Muscle of back (tissue), 11 donors: ENCODE measurements around the gene CTNNA3. TPM values are rescaled to one million over a fixed set of nuclear protein-coding genes. Genes with fewer than 3 reads are reported as not detected.
A peak's percentile ranks its signal among the peaks of the same experiment; 100 is the strongest.

Experiments used
- DNase-seq, 3 donors: peaks; one replicate each; pipeline versions ENCODE4 v3.0.0 to v3.0.0-alpha.2; 2013
- polyA plus RNA-seq, 10 donors: library from polyadenylated mRNA; unstranded; fragments of 120-200 nt; gene quantifications; one replicate each; pipeline ENCODE4 v1.2.1, GENCODE V29; 2013; ENCODE audit not compliant: insufficient read length in 10 of 10

Gene CTNNA3
- polyA plus RNA-seq, 10 donors, result 4.6 to 15.8 (median 7.9) TPM

DNA sequence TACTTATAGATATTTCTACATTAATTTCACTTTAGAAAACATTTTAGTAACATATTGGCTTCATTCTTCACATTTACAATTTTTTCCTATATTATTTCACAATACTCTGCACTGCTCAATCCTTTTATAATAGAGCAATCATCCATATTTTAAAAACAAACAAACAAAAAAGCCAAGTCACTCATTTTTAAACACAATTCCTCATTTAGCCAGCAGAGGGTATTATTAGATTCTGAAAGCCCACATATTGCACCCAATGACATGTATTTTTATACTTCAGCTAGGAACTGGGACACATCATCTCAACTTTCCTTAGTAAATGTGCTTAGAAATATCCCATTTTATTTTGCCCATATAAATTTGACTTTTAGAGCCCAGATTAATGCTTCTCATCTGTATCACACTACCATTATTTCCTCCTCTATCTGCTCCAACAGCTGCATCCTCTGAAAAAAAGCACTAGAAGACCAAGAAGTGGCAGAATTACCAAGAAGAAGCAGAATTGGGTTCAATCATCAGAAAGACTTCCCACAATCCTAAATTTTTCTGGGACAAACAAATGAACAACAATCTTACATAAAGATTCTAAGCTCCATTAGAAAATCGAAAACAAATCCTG lies 29.5 kb downstream of the CTNNA3 start:
- DNase-seq, result peak; percentile 13 to 30 (median 22)

GRCh38 chr10:67665491-67665890 lies 30.5 kb downstream of the CTNNA3 start:
- DNase-seq, result peak in 2 of 3 donors; percentile 22 to 25

GRCh38 chr10:67664942-67665341 lies 31.1 kb downstream of the CTNNA3 start:
- no peak for DNase-seq

GRCh38 chr10:67663449-67664087 lies 32.4 kb downstream of the CTNNA3 start:
- no peak for DNase-seq

DNA sequence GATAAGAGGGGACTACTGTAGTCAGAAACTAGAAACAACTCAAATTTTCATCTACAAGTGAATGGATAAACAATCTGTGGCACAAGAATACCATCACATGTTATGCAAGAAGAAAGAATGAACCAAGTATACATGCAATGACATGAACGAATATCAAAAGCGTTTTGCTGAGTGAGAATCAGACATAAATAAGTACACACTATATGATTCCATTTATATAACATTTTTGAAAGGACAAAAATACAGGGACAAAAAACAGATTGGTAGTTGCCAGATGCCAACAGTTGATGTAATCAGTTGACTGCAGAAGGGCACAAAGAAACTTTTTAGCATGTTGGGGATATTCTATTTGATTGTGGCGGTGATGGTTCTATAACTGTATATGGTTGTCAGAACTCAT lies 33.6 kb downstream of the CTNNA3 start:
- no peak for DNase-seq

DNA sequence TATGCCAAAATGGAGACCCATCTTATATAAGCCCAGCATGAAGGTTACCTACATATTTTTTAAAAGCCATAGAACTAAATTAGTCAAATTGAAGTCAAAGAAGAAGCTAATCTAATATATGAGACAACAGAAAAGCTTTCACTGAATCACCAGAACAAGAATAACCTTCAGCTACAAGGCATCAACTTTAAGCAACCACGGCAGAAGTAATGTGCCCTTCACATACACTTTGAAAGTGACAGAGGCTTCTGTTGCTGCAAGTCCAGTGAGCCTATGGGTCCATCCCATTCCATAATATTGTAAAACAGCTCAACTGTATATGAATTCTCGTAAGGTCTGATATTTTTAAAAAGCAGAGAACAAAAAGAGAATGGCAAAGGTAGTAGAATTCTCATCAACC lies 36.5 kb downstream of the CTNNA3 start:
- DNase-seq, result no peak

DNA sequence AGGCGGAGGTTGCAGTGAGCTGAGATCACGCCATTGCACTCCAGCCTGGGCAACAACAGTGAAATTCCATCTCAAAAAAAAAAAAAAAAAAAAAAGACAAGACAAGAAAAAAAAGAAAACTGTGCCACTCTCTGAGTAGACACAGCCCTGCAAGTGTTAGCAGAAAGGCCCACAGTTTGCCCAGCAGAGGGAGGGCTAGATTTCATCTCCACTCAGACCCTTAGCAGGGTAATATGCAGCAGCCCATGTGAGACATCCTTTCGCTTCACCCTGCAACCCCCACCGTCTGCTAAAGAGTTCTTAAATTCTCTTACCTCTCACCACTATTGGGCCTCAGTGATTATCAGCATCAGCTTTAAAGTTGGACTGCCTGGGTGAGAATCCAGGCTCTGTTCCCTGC lies 38.2 kb downstream of the CTNNA3 start:
- no peak for DNase-seq

- DNase-seq, result no peak
Measured at GRCh38 chr10:67650558-67650957, 45.4 kb downstream of the CTNNA3 start.

DNA sequence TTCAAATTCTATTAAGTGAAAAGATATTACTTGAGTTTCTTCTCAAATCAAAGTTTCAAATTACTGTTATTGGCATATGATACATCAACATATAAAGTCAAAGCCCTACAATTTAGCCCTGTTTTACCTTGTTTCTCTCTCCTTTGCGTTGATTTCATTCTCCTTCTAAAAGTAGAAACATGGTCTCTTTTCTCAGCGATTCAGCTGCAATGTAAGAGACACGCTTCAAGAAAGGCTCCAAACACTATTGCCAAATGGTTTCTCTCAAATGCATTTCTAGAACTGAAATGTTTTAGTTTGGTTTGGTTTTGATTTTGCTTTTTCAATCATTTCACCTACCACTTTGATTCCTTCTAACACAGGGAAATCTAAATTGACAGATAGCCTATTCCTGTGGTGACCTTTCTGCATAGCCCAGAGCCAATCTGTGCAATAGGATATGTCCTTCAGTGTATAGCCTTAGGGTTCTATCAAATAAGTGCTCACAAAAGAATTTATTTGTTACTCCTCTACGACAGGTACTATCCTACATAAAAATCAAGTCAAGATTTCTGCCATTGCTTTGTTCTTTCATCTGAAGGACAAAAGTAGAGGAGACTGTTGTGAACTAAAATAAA lies 47.3 kb downstream of the CTNNA3 start:
- DNase-seq, result no peak

- DNase-seq, result no peak
Measured at GRCh38 chr10:67630904-67631303, 65.1 kb downstream of the CTNNA3 start.

GRCh38 chr10:67629461-67629971 lies 66.5 kb downstream of the CTNNA3 start:
- peak in 1 of 3 donors; percentile 12 for DNase-seq

DNA sequence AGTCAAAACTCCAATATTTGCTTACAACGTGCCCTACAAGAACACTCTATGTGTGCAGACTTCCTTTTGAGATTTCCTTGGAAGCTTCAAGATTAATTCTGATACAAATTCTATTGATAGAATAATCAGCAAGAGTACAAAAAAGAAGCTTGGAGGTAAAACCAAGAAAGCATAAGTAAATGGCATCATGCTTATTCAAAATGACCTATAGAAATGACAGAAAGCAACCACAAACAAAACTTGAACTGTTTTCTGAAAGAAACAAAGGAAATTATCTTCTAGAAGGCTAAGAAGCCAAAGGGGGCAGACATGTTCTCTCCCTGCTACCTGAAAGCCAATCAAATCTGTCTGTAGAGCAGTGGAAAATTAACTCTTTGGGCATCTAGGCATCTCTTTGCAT lies 73.0 kb downstream of the CTNNA3 start:
- no peak for DNase-seq

DNA sequence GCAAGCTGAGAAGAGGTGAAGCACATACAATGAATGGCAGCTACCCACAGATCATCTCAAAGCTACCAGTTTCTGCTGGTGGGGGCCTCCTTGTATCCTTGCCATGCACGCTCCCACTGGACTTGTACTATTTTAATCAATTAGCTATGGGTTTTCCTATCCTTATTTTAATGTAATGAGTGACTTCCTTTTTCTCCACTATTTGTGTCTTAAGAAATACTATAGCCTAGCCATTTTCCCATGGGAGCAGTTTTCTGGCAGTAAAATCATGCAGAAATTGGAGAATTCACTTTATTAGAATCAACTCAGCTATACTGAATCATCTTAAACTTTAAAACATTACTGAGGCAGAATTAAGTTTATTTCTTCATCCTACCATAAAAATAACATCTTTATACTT lies 73.5 kb downstream of the CTNNA3 start:
- peak in 2 of 3 donors; percentile 55 to 71 for DNase-seq

- no peak for DNase-seq
Measured at GRCh38 chr10:67621834-67622233, 74.2 kb downstream of the CTNNA3 start.

DNA sequence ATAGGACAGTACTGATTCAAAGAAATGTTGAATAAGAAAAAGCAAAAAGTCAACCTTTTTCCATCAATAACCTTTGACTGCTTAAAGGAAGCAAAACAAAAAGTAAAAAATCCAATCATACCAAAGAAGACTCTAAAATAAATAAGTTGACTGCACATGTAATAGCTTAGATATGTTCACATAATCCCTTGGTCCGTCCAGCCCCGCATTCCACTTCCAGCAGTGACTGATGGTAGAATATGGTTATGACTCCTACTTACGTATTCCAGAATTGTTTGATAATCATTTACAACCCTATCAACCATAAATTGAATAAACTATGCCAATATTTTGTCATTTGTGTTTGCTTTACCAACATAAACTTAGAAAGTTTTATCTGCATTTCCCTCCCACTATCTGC lies 77.9 kb downstream of the CTNNA3 start:
- no peak for DNase-seq

DNA sequence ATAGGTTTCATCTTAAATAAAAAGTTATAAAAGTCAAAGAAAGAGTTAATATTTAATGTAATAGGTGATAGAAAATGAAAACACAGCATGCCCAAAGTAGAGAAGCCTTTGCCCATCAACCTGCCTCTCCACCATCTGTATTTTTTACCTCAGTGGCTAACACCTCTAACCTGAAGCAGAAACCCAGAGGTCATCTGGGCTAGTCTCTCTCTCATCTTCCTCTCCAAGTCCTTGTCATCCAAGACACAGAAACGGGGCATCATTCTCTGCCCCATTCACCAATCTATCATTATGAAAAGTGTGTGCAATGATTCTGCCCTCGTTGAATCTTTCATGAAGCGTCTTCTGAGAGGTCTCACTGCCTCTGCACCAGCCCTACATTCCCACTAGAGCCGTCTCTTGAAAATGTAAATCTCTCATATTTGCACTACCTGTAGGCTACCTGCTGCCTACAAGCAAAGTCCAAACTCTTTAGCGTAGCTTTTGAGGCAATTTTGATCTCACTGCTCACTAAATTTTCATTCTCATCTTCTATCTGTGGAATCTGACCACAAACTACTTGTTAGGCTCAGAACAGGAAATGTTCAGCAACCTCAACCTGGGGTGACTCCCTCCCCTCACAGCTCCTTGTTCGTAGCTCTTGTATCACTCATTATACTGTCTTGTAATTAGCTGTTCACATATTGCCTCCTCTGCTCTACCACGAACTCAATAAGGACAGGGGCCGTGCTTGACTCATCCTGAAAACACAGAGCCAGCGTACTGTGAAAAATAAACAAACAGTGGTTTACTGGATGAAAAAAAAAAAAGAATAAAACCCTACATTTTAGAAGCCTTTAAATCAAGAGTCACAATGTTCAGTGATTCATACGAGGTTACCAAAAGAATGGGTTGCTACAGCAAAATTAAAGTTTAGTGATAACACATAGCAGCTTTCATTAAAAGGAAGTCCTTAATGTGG lies 83.1 kb downstream of the CTNNA3 start:
- DNase-seq, result peak in 1 of 3 donors; percentile 47

GRCh38 chr10:67612176-67612575 lies 83.8 kb downstream of the CTNNA3 start:
- DNase-seq, result no peak

DNA sequence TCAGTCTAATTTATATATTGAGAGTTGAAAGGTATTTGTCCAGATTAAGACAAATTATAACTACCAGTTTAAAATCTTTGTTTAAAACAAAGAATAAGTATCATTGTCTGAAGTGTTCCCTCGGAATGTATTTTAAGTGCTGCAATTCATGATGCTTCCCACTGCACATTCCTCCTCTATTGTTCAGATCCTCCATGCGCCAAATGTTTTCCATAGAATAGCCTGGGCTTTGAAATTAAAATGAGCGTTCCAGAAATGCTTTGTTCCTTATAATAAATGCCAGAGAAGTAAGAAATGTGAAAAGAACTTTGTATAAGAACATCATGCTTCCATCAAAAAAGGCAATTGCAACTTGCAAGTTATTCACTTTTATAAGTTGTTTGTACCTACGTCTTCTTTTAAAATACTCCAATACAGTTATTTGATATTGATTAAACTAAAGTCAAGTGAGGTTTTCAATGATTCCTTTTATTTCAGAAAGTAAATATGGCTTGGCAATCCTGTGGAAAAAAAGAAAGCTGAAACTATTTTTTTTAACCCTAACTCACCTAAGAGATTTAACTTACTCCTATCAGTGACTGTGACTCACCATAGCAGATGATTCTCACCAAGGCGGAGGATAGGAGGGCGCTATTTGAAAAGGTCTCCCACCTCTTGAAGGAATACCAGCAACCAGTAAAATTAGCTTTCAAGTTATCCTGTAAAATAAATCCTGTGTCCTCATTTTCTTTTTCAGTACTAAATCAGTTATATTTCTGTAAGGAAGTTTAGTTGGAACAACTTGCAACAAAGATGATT lies 85.8 kb downstream of the CTNNA3 start:
- DNase-seq, result peak in 1 of 3 donors; percentile 53

DNA sequence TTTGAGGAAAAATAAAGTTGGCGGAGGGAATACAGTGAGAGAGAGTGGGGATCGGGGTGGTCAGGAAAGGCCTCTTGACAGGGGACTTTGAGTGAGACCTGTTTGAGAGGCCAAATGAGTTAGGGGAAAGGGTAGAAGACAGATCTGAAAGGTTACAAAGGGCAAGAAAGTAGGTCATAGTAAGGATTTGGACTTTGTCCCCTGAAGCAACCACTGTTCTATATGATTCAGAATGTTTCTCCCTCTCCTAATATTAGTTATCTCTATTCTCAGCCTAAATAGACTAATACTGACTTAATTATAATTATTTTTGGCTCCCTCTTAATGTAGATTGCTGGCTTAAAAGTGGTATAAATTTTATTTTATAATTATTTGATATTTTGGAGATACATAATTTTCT lies 88.0 kb downstream of the CTNNA3 start:
- no peak for DNase-seq

DNA sequence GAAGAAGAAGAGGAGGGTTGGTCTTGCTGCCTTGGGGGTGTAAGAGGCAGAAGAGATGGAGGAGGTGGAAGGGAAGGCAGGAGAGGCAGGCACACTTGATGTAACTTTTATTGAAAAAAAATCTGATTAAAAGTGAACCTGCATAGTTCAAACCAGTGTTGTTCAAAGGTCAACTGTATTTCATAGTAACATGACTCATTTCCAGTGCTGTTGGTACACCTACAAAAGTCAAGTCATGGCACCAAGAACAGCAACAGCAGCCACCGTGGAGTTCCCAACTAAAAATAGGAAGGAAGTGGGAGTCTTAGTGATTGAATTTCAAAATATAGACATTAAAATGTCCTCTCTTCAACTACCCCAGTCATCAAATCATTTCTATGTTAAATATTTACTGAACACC lies 88.5 kb downstream of the CTNNA3 start:
- no peak for DNase-seq

DNA sequence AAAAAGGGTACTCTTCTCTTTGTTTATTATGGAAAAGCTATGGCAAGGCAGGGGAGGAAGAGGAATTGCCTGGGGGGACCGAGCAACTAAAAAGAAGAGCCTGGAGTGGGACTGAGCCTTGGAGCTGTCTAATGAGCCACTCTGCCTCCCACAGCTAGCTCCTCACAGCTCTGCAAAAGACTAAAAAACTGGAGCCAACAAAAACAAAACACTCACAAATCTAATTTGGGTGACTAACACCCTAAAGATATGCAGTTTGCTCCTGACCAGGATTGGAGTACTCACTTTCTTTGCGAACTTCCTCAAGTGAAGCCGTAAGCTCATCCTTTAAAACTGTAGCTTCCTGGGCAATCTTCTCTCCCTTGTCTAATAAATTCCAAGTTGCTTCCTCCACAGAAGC lies 89.4 kb downstream of the CTNNA3 start:
- peak in 1 of 3 donors; percentile 80 for DNase-seq
